Lower lobe of right lung (tissue), 2 donors: ENCODE measurements around the gene LTBP4. TPM values are rescaled to one million over a fixed set of nuclear protein-coding genes. Genes with fewer than 3 reads are reported as not detected.

Source experiments
- ATAC-seq, 2 donors: fragments of 200-7000 bp; cut with Tn5 transposase; one replicate each; pipeline ENCODE4 v1.9.1; 2020 to 2022; ENCODE audit warnings: mild to moderate bottlenecking in 2 of 2, moderate library complexity in 2 of 2
- DNase-seq: peaks from one replicate; pipeline ENCODE4 v3.0.0-alpha.2; 2020
- H3K27ac ChIP-seq: fragments of 200-600 bp; one replicate; pipeline ENCODE4 v1.8.0; 2022
- H3K27me3 ChIP-seq: fragments of 200-600 bp; one replicate; pipeline ENCODE4 v1.8.0; 2022; ENCODE audit warnings: low read depth
- H3K36me3 ChIP-seq: fragments of 200-600 bp; one replicate; pipeline ENCODE4 v1.8.0; 2022; ENCODE audit warnings: mild to moderate bottlenecking
- H3K4me1 ChIP-seq: fragments of 200-600 bp; one replicate; pipeline ENCODE4 v1.8.0; 2022
- H3K4me3 ChIP-seq: fragments of 200-600 bp; one replicate; pipeline ENCODE4 v1.8.0; 2022; ENCODE audit warnings: mild to moderate bottlenecking
- H3K9me3 ChIP-seq: fragments of 200-600 bp; one replicate; pipeline ENCODE4 v1.8.0; 2022
- CTCF ChIP-seq: fragments of 200-600 bp; IDR thresholded peaks from one replicate; pipeline ENCODE4 v1.8.0; 2022; ENCODE audit warnings: antibody characterized with exemption, mild to moderate bottlenecking
- intact Hi-C: fragments of 100-400 bp; cut with DNase I; formaldehyde crosslinking; loops from one replicate; pipeline ENCODE4 v1.11.0; 2022
- total RNA-seq: library from RNA; stranded (reverse); fragmentation: NEBNext Ultra II Directional; extraction: Animal tissue kit (Norgen Biotek cat#: 25700); gene quantifications from one replicate; pipeline ENCODE4 v1.2.1, GENCODE V29; 2021
- donor health status: DM: no; HTN: yes; CAD: no; lungs with severe emphysema.

LTBP4 gene
- total RNA-seq, 1 donor from 2014 or later, result 316 TPM

GRCh38 chr19:40599902-40600569 lies 1.1 kb upstream of the LTBP4 start:
- Histone ChIP-seq H3K27ac (peak overlapping the region; percentile 49), H3K27me3 (peaks cover 68% of the 10 kb centered on the region), H3K4me1 (peaks cover 76% of the 10 kb centered on the region), H3K4me3 (peak overlapping the region; percentile 61), H3K36me3 (no peaks in the 10 kb centered on the region), H3K9me3 (no peaks in the 10 kb centered on the region)
- ATAC-seq, result no peak
- intact Hi-C loops, result loop anchor here (10.0 kb wide), 1 partner anchor 55 kb away; no protein-coding TSS in a partner anchor
- no peak for DNase-seq
- no peak for TF ChIP-seq CTCF

GRCh38 chr19:40600570-40601133 lies 517 bp upstream of the LTBP4 start:
- TF ChIP-seq CTCF, result peak; percentile 7
- peaks cover 82% of the 10 kb centered on the region for H3K4me1 ChIP-seq

GRCh38 chr19:40603071-40603388 lies 1.9 kb downstream of the LTBP4 start:
- peak in 1 of 2 donors; percentile 0 for ATAC-seq
- Histone ChIP-seq H3K9me3 (no peaks in the 10 kb centered on the region), H3K36me3 (no peaks in the 10 kb centered on the region), H3K27ac (peak overlapping the region; percentile 83), H3K27me3 (peaks cover 41% of the 10 kb centered on the region), H3K4me1 (peaks cover 75% of the 10 kb centered on the region), H3K4me3 (peak overlapping the region; percentile 59)
- DNase-seq, result no peak
- intact Hi-C loops, result loop anchor here (10.0 kb wide), 1 partner anchor 58 kb away; no protein-coding TSS in a partner anchor
- no peak for TF ChIP-seq CTCF

More at GRCh38 chr19:40600570-40601133, 517 bp upstream of the LTBP4 start:
- no peaks in the 10 kb centered on the region for H3K36me3 ChIP-seq
- peaks cover 62% of the 10 kb centered on the region for H3K27me3 ChIP-seq
- ATAC-seq (no peak), DNase-seq (no peak)
- peak overlapping the region; percentile 61 for H3K4me3 ChIP-seq
- peak overlapping the region; percentile 49 for H3K27ac ChIP-seq
- no peaks in the 10 kb centered on the region for H3K9me3 ChIP-seq
- intact Hi-C loops, result loop anchor here (10.0 kb wide), 1 partner anchor 56 kb away; no protein-coding TSS in a partner anchor

- intact Hi-C loops, result loop anchor here (10.0 kb wide), 1 partner anchor 59 kb away; no protein-coding TSS in a partner anchor
- no peak for TF ChIP-seq CTCF
- ATAC-seq (peak; percentile 85 to 89), DNase-seq (peak; percentile 99)
- H3K27ac ChIP-seq, result peak overlapping the region; percentile 83
- H3K27me3 ChIP-seq, result peaks cover 36% of the 10 kb centered on the region
- H3K9me3 ChIP-seq, result no peaks in the 10 kb centered on the region
- peak overlapping the region; percentile 59 for H3K4me3 ChIP-seq
- peaks cover 69% of the 10 kb centered on the region for H3K4me1 ChIP-seq
- no peaks in the 10 kb centered on the region for H3K36me3 ChIP-seq
These were observed 2.4 kb downstream of the LTBP4 start for GRCh38 chr19:40603389-40604170.

GRCh38 chr19:40604171-40604646 lies 3.0 kb downstream of the LTBP4 start:
- no peak for DNase-seq
- no peak for TF ChIP-seq CTCF
- ATAC-seq, result no peak
- Histone ChIP-seq H3K27ac (no peak overlapping the region), H3K9me3 (no peaks in the 10 kb centered on the region), H3K27me3 (peaks cover 30% of the 10 kb centered on the region), H3K4me1 (peaks cover 67% of the 10 kb centered on the region), H3K4me3 (peak overlapping the region; percentile 59), H3K36me3 (no peaks in the 10 kb centered on the region)
- intact Hi-C loops, result loop anchor here (10.0 kb wide), 1 partner anchor 59 kb away; no protein-coding TSS in a partner anchor
